GM12801 (cell line): ENCODE measurements around the gene CPLX1.

ENCODE experiments used
- CTCF ChIP-seq: IDR thresholded peaks from one replicate; pipeline ENCODE4 v1.5.1; 2011; ENCODE audit warnings: control low read depth; ENCODE audit not compliant: insufficient read length; ENCODE audit errors: extremely low read depth

The CPLX1 gene

GRCh38 chr4:770022-770421, 55.9 kb downstream of the CPLX1 start:
- TF ChIP-seq CTCF, result no peak

- no peak for TF ChIP-seq CTCF
Observed at GRCh38 chr4:769511-769910, 56.4 kb downstream of the CPLX1 start.

GRCh38 chr4:768995-769394, 56.9 kb downstream of the CPLX1 start:
- no peak for TF ChIP-seq CTCF

GRCh38 chr4:768076-768475, 57.9 kb downstream of the CPLX1 start:
- TF ChIP-seq CTCF, result no peak

GRCh38 chr4:766559-767283, 59.2 kb downstream of the CPLX1 start:
- TF ChIP-seq CTCF, result no peak

- TF ChIP-seq CTCF, result no peak
Observed at GRCh38 chr4:766152-766515, 59.8 kb downstream of the CPLX1 start.

- TF ChIP-seq CTCF, result no peak
Observed at GRCh38 chr4:764405-765169, 61.3 kb downstream of the CPLX1 start.
